Mesendoderm (in vitro differentiated cells): Measurements from ENCODE around the gene HPN.

ENCODE experiments used
- DNase-seq: peaks from one replicate; pipeline ENCODE4 v3.0.0; 2013
- H2AK5ac ChIP-seq: 2 replicates; pipeline ENCODE4 v1.6.1; 2013; ENCODE audit warnings: low read length, inconsistent platforms
- H2BK120ac ChIP-seq: 2 replicates; pipeline ENCODE4 v1.6.1; 2013; ENCODE audit warnings: low read depth, mild to moderate bottlenecking, low read length, moderate library complexity, mixed read lengths
- H2BK15ac ChIP-seq: replicated peaks from 2 replicates; pipeline ENCODE4 v1.6.1; 2013; ENCODE audit warnings: low read depth, mild to moderate bottlenecking, moderate library complexity
- H2BK5ac ChIP-seq: 2 replicates; pipeline ENCODE4 v1.6.1; 2013; ENCODE audit warnings: low read length, inconsistent platforms
- H3K18ac ChIP-seq: 2 replicates; pipeline ENCODE4 v1.6.1; 2013; ENCODE audit warnings: mild to moderate bottlenecking, low read length, mixed read lengths
- H3K23ac ChIP-seq: one replicate; pipeline ENCODE4 v1.6.1; 2013; ENCODE audit warnings: low read length
- H3K27ac ChIP-seq: 2 replicates; pipeline ENCODE4 v1.5.1; 2013; ENCODE audit warnings: low read depth, mild to moderate bottlenecking, inconsistent platforms, low read length, moderate library complexity
- H3K27me3 ChIP-seq: 2 replicates; pipeline ENCODE4 v1.6.1; 2013; ENCODE audit warnings: low read length, control low read depth, mild to moderate bottlenecking, inconsistent platforms; ENCODE audit not compliant: insufficient read depth, poor library complexity
- H3K36me3 ChIP-seq: 2 replicates; pipeline ENCODE4 v1.6.1; 2013; ENCODE audit warnings: low read length, inconsistent platforms; ENCODE audit not compliant: control insufficient read depth, insufficient read depth
- H3K4ac ChIP-seq: one replicate; pipeline ENCODE4 v1.6.1; 2013; ENCODE audit warnings: low read depth, mild to moderate bottlenecking, low read length, moderate library complexity
- H3K4me1 ChIP-seq: 2 replicates; pipeline ENCODE4 v1.6.1; 2013; ENCODE audit warnings: low read depth, low read length, inconsistent platforms; ENCODE audit not compliant: control insufficient read depth
- H3K4me2 ChIP-seq: 2 replicates; pipeline ENCODE4 v1.6.1; 2013; ENCODE audit warnings: low read length
- H3K4me3 ChIP-seq: 2 replicates; pipeline ENCODE4 v1.5.1; 2013; ENCODE audit warnings: mild to moderate bottlenecking, low read length
- H3K56ac ChIP-seq: one replicate; pipeline ENCODE4 v1.6.1; 2013; ENCODE audit warnings: low read length
- H3K79me1 ChIP-seq: 2 replicates; pipeline ENCODE4 v1.6.1; 2013; ENCODE audit warnings: low read length, inconsistent platforms
- H3K79me2 ChIP-seq: 2 replicates; pipeline ENCODE4 v1.6.1; 2013; ENCODE audit warnings: mild to moderate bottlenecking, low read length; ENCODE audit not compliant: control insufficient read depth, insufficient read depth
- H3K9ac ChIP-seq: 2 replicates; pipeline ENCODE4 v1.6.1; 2013; ENCODE audit warnings: low read length, inconsistent platforms
- H4K5ac ChIP-seq: one replicate; pipeline ENCODE4 v1.6.1; 2013; ENCODE audit warnings: low read length
- H4K8ac ChIP-seq: one replicate; pipeline ENCODE4 v1.6.1; 2013; ENCODE audit warnings: low read depth, mild to moderate bottlenecking, control low read depth, low read length, moderate library complexity
- WGBS: extraction: QIAGEN DNeasy Blood & Tissue Kit; methylation state at CpG from one replicate; pipeline ENCODE4 v1.1.7; 2013; ENCODE audit warnings: low lambda C conversion rate, missing lambda C conversion rate; ENCODE audit not compliant: insufficient coverage; ENCODE audit errors: extremely low coverage; 5-methylcytosine and 5-hydroxymethylcytosine counted together

Gene HPN

GRCh38 chr19:35015270-35015953, 26.1 kb upstream of the HPN start:
- H3K4me3 ChIP-seq: no peak overlapping the region
- no peaks in the 10 kb centered on the region for H3K27me3 ChIP-seq
- H3K79me1 ChIP-seq: peaks cover 6% of the 10 kb centered on the region
- no peak overlapping the region for H3K27ac ChIP-seq
- H2AK5ac ChIP-seq: no peak overlapping the region
- DNase-seq: no peak
- no peak overlapping the region for H3K18ac ChIP-seq
- no peak overlapping the region for H3K56ac ChIP-seq
- no CpG with 5 or more reads among the region's 16 CpGs for WGBS
- no peak overlapping the region for H3K9ac ChIP-seq
- H4K8ac ChIP-seq: no peak overlapping the region
- H3K79me2 ChIP-seq: no peaks in the 10 kb centered on the region
- no peaks in the 10 kb centered on the region for H3K4me1 ChIP-seq
- no peak overlapping the region for H2BK5ac ChIP-seq
- no peak overlapping the region for H3K4me2 ChIP-seq
- H2BK15ac ChIP-seq: no peak overlapping the region
- H4K5ac ChIP-seq: no peak overlapping the region
- no peak overlapping the region for H3K4ac ChIP-seq
- H2BK120ac ChIP-seq: no peak overlapping the region
- H3K23ac ChIP-seq: no peak overlapping the region
- H3K36me3 ChIP-seq: peaks cover 31% of the 10 kb centered on the region

DNA sequence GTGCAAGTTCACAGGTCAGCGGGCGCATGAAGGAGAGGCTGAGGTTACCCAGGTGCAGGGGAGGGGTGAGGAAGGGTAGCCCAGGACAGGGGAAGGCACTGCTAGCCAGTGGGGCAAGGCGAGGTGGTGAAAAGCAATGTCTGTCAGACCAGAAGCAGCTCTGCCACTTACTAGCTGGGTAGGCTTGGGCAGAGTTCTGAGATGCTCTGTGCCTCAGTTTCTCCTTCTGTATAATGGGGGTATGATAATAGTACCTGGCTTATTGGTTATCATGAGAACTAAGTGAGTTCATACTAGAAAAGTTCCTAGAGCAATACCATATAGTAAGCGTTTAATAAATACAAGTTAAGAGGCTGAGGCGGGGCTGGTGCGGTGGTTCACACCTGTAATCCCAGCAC, 25.6 kb upstream of the HPN start:
- H3K4me1 ChIP-seq: no peaks in the 10 kb centered on the region
- no peak overlapping the region for H2BK5ac ChIP-seq
- no peak overlapping the region for H4K8ac ChIP-seq
- no peak overlapping the region for H3K4me2 ChIP-seq
- no peaks in the 10 kb centered on the region for H3K27me3 ChIP-seq
- WGBS: no CpG with 5 or more reads among the region's 6 CpGs
- H2BK15ac ChIP-seq: no peak overlapping the region
- H3K18ac ChIP-seq: no peak overlapping the region
- H3K4me3 ChIP-seq: no peak overlapping the region
- peaks cover 34% of the 10 kb centered on the region for H3K36me3 ChIP-seq
- peaks cover 6% of the 10 kb centered on the region for H3K79me1 ChIP-seq
- no peak overlapping the region for H3K23ac ChIP-seq
- H2AK5ac ChIP-seq: no peak overlapping the region
- H4K5ac ChIP-seq: no peak overlapping the region
- no peak overlapping the region for H3K4ac ChIP-seq
- H2BK120ac ChIP-seq: no peak overlapping the region
- no peak overlapping the region for H3K27ac ChIP-seq
- H3K9ac ChIP-seq: no peak overlapping the region
- no peaks in the 10 kb centered on the region for H3K79me2 ChIP-seq
- DNase-seq: no peak
- no peak overlapping the region for H3K56ac ChIP-seq

DNA sequence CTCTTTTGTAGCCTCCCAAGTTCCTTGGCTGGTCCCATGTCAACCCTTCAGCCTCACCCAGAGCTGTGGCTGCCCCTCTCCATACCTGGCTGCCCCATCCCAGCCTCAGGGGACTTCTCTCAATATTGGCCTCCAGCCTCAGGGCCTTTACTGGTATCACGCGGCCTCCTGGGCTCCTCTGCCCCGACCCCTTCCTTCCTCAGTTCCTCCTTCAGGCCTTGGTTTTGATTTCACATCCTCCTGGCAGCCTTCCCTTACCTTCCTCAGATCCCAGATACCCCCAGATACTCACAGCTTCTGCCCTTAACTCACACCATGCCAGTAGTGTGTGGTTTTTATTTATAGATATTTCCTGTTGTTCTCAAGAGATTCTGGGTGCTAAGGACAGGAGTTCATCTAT, 24.0 kb upstream of the HPN start:
- no peak overlapping the region for H2BK120ac ChIP-seq
- no peak overlapping the region for H3K27ac ChIP-seq
- no peaks in the 10 kb centered on the region for H3K79me2 ChIP-seq
- no peak overlapping the region for H4K5ac ChIP-seq
- no peak overlapping the region for H3K23ac ChIP-seq
- H3K36me3 ChIP-seq: peaks cover 41% of the 10 kb centered on the region
- no CpG with 5 or more reads among the region's 3 CpGs for WGBS
- H2AK5ac ChIP-seq: no peak overlapping the region
- no peak overlapping the region for H3K4me3 ChIP-seq
- H3K18ac ChIP-seq: no peak overlapping the region
- H3K9ac ChIP-seq: no peak overlapping the region
- H3K4me1 ChIP-seq: no peaks in the 10 kb centered on the region
- no peak overlapping the region for H3K56ac ChIP-seq
- no peaks in the 10 kb centered on the region for H3K27me3 ChIP-seq
- no peak overlapping the region for H4K8ac ChIP-seq
- H2BK5ac ChIP-seq: no peak overlapping the region
- H3K79me1 ChIP-seq: peaks cover 6% of the 10 kb centered on the region
- no peak overlapping the region for H3K4ac ChIP-seq
- H2BK15ac ChIP-seq: no peak overlapping the region
- DNase-seq: no peak
- no peak overlapping the region for H3K4me2 ChIP-seq

DNA sequence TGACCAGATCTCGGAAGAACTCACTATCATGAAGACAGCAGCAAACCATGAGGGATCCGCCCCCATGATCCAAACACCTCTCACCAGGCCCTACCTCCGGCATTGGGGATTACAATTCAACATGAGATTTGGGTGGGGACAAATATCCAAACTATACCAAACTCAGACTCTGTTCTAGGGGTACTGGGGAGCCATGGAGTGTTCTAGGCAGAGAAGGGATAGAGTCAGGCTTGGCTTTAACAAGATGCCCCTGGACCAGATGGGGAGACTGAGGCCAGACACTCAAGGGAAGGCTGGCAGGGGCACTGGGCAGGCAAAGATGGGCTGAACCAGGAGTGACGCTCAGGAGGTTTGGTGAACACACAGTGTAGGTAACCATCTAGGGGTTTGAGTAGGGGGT, 23.1 kb upstream of the HPN start:
- no peak overlapping the region for H2AK5ac ChIP-seq
- no peak overlapping the region for H2BK15ac ChIP-seq
- H3K4me3 ChIP-seq: no peak overlapping the region
- no peak overlapping the region for H3K56ac ChIP-seq
- no peak overlapping the region for H2BK120ac ChIP-seq
- H3K27ac ChIP-seq: no peak overlapping the region
- WGBS: no CpG with 5 or more reads among the region's 4 CpGs
- no peak overlapping the region for H4K8ac ChIP-seq
- H3K9ac ChIP-seq: no peak overlapping the region
- H3K18ac ChIP-seq: no peak overlapping the region
- no peaks in the 10 kb centered on the region for H3K79me2 ChIP-seq
- H3K36me3 ChIP-seq: peaks cover 43% of the 10 kb centered on the region
- no peaks in the 10 kb centered on the region for H3K27me3 ChIP-seq
- no peak overlapping the region for H2BK5ac ChIP-seq
- H3K79me1 ChIP-seq: peaks cover 3% of the 10 kb centered on the region
- no peak overlapping the region for H3K4ac ChIP-seq
- H3K23ac ChIP-seq: no peak overlapping the region
- DNase-seq: no peak
- H4K5ac ChIP-seq: no peak overlapping the region
- H3K4me2 ChIP-seq: no peak overlapping the region
- no peaks in the 10 kb centered on the region for H3K4me1 ChIP-seq

DNA sequence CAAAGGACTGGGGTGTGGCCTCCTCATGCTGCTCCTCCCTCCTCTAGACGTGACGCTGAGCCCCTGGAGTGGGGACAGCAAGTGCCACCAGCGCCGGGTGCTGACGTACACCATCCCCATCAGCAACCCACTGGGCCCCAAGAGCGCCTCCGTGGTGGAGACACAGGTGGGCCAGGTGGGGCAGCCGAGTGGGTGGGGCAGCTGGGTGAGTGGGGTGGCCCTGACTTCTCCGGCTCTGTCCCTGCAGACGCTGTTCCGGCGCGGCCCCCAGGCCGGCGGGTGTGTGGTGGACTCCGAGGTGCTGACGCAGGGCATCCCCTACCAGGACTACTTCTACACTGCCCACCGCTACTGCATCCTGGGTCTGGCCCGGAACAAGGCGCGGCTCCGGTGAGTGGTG, 22.4 kb upstream of the HPN start:
- WGBS: no CpG with 5 or more reads among the region's 22 CpGs
- Histone ChIP-seq H3K9ac (no peak overlapping the region), H3K79me2 (no peaks in the 10 kb centered on the region), H4K8ac (no peak overlapping the region), H3K56ac (no peak overlapping the region), H2BK5ac (no peak overlapping the region), H4K5ac (no peak overlapping the region), H3K4me3 (no peak overlapping the region), H3K27me3 (no peaks in the 10 kb centered on the region), H3K36me3 (peaks cover 44% of the 10 kb centered on the region), H3K4ac (no peak overlapping the region), H3K4me2 (no peak overlapping the region), H3K18ac (no peak overlapping the region), H2BK120ac (no peak overlapping the region), H3K4me1 (no peaks in the 10 kb centered on the region), H2AK5ac (no peak overlapping the region), H3K79me1 (peaks cover 2% of the 10 kb centered on the region), H3K23ac (no peak overlapping the region), H2BK15ac (no peak overlapping the region), H3K27ac (no peak overlapping the region)
- no peak for DNase-seq

DNA sequence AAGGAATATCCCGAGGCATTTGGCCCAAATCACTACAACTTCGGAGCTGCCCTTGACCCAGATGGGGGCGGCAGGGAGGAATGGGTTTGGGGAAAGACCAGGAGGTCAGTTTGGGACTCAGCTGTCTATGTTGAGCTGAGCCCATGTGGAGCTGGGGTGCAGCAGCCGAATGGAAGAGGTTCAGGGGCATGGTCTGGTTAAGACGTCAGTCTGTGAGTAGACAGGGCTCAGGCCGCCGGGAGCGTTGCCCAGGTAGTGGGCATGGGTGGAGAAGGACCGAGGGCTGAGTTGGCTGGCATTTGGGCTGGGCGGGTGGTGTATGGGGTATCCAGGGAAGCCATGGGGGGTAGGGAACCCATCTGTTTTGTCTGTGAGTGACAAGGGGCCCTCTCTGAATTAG, 20.5 kb upstream of the HPN start:
- no peak overlapping the region for H3K18ac ChIP-seq
- no peak overlapping the region for H3K9ac ChIP-seq
- WGBS: no CpG with 5 or more reads among the region's 10 CpGs
- no peak for DNase-seq
- H3K56ac ChIP-seq: no peak overlapping the region
- H4K5ac ChIP-seq: no peak overlapping the region
- no peaks in the 10 kb centered on the region for H3K79me1 ChIP-seq
- H3K4me3 ChIP-seq: no peak overlapping the region
- no peak overlapping the region for H3K4me2 ChIP-seq
- H3K4me1 ChIP-seq: no peaks in the 10 kb centered on the region
- no peak overlapping the region for H2BK5ac ChIP-seq
- no peak overlapping the region for H3K23ac ChIP-seq
- no peak overlapping the region for H3K27ac ChIP-seq
- H3K79me2 ChIP-seq: no peaks in the 10 kb centered on the region
- no peak overlapping the region for H2BK15ac ChIP-seq
- no peak overlapping the region for H2BK120ac ChIP-seq
- H2AK5ac ChIP-seq: no peak overlapping the region
- peaks cover 35% of the 10 kb centered on the region for H3K36me3 ChIP-seq
- H3K4ac ChIP-seq: no peak overlapping the region
- no peaks in the 10 kb centered on the region for H3K27me3 ChIP-seq
- H4K8ac ChIP-seq: no peak overlapping the region
